Sigmoid colon (tissue), 4 donors: ENCODE measurements around the gene THSD1.

Experiments
- CTCF ChIP-seq, 4 experiments: fragments of 450-650 bp in 3 of 4; fragments of 200-600 bp in 1 of 4; IDR thresholded peaks; one replicate each; pipeline ENCODE4 v1.5.1; 2016 to 2019; ENCODE audit warnings: antibody characterized with exemption in 4 of 4, mild to moderate bottlenecking in 3 of 4, moderate library complexity in 2 of 4
- POLR2AphosphoS5 ChIP-seq, 4 donors: sonication (generic); formaldehyde crosslinking; IDR thresholded peaks; one replicate each; pipeline ENCODE4 v1.6.1; 2017; ENCODE audit warnings: antibody characterized with exemption in 4 of 4

- TF ChIP-seq CTCF (IDR thresholded peaks at IDR 0.05) = no peak
- no peak for TF ChIP-seq POLR2AphosphoS5 (IDR thresholded peaks at IDR 0.05)
Observed at GRCh38 chr13:52394586-52394985, 11.4 kb downstream of the THSD1 start.
